Calu3 (cell line): ENCODE results near the gene CSRP1. TPM values are rescaled to one million over a fixed set of nuclear protein-coding genes. Genes with fewer than 3 reads are reported as not detected.

Source experiments
- BruUV-seq: library from RNA; stranded (reverse); fragments of 400-500 nt; replicated peaks from 2 replicates; lab custom pipeline; 2021; lab: Mats Ljungman, UMichigan
- CTCF ChIA-PET: fragments of 300-600 bp; sonication (Branson Sonifier 250); formaldehyde crosslinking; loops from one replicate; lab custom pipeline; 2022; ENCODE audit warnings: antibody characterized with exemption; lab: Charles Lee
- DNase-seq: peaks from one replicate; pipeline ENCODE4 v3.0.0; 2022
- H3K27ac Mint-ChIP-seq: one replicate; pipeline ENCODE4 v1.8.0; 2022; ENCODE audit warnings: mixed read lengths; ENCODE audit not compliant: unreplicated experiment
- H3K27me3 Mint-ChIP-seq: one replicate; pipeline ENCODE4 v1.8.0; 2022; ENCODE audit warnings: mixed read lengths; ENCODE audit not compliant: unreplicated experiment
- H3K36me3 Mint-ChIP-seq: one replicate; pipeline ENCODE4 v1.8.0; 2022; ENCODE audit warnings: mild to moderate bottlenecking, moderate library complexity, mixed read lengths; ENCODE audit not compliant: insufficient read depth, unreplicated experiment
- H3K4me1 Mint-ChIP-seq: one replicate; pipeline ENCODE4 v1.8.0; 2022; ENCODE audit warnings: mild to moderate bottlenecking, low read depth, mixed read lengths; ENCODE audit not compliant: unreplicated experiment
- H3K4me3 Mint-ChIP-seq: one replicate; pipeline ENCODE4 v1.8.0; 2022; ENCODE audit warnings: mild to moderate bottlenecking, low read depth, moderate library complexity, mixed read lengths; ENCODE audit not compliant: unreplicated experiment
- H3K9me3 Mint-ChIP-seq: one replicate; pipeline ENCODE4 v1.8.0; 2022; ENCODE audit warnings: low read depth, mixed read lengths; ENCODE audit not compliant: unreplicated experiment
- intact Hi-C: fragments of 100-400 bp; cut with micrococcal nuclease; formaldehyde crosslinking; loops from one replicate; pipeline ENCODE4 v1.10.0; 2022; ENCODE audit not compliant: unreplicated experiment
- total RNA-seq: library from RNA; stranded (reverse); gene quantifications from 2 replicates; pipeline ENCODE4 v1.2.3, GENCODE V29; 2022
- TF ChIP-seq, protein P1 (sequence below): fragments of 200-600 bp; IDR thresholded peaks from one replicate; pipeline ENCODE4 v1.8.0; 2022; ENCODE audit warnings: antibody characterized with exemption; ENCODE audit not compliant: unreplicated experiment

Gene CSRP1
- total RNA-seq, 1 experiment from 2014 or later = 69.9 TPM

DNA sequence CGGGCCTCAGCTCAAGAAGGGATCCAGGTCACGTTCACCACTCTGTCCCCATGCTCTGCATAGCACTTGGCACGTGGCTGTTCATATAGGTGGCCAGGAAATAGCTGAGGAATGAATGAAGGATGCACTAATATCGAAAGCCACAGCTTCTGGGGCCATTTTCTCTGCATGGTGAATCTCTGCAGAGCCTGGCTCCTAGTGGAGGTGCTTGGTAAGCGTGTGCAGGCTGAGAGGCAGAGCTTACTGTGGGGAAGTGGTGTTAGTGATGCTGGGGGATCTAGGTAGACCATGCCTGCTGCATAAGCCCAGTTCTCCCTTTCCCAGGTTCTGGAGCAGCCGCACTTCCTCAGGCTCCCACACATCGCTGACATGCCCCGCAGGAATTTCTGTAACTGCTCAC lies 8.3 kb downstream of the CSRP1 start:
- intact Hi-C loops = no loop called here
- no peak overlapping the region for H3K4me3 Mint-ChIP-seq
- CTCF ChIA-PET = interaction anchor here (0.9 kb wide), 1 partner anchor 17 kb away, joined by 3 read pairs; no protein-coding TSS in a partner anchor
- no peak for DNase-seq
- no peak overlapping the region for H3K27ac Mint-ChIP-seq
- H3K9me3 Mint-ChIP-seq = no peaks in the 10 kb centered on the region
- no TSS peak for BruUV-seq
- peaks cover 20% of the 10 kb centered on the region for H3K4me1 Mint-ChIP-seq
- peaks cover 21% of the 10 kb centered on the region for H3K36me3 Mint-ChIP-seq
- TF ChIP-seq, protein P1, sequence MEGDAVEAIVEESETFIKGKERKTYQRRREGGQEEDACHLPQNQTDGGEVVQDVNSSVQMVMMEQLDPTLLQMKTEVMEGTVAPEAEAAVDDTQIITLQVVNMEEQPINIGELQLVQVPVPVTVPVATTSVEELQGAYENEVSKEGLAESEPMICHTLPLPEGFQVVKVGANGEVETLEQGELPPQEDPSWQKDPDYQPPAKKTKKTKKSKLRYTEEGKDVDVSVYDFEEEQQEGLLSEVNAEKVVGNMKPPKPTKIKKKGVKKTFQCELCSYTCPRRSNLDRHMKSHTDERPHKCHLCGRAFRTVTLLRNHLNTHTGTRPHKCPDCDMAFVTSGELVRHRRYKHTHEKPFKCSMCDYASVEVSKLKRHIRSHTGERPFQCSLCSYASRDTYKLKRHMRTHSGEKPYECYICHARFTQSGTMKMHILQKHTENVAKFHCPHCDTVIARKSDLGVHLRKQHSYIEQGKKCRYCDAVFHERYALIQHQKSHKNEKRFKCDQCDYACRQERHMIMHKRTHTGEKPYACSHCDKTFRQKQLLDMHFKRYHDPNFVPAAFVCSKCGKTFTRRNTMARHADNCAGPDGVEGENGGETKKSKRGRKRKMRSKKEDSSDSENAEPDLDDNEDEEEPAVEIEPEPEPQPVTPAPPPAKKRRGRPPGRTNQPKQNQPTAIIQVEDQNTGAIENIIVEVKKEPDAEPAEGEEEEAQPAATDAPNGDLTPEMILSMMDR = no peak
- H3K27me3 Mint-ChIP-seq = no peaks in the 10 kb centered on the region

DNA sequence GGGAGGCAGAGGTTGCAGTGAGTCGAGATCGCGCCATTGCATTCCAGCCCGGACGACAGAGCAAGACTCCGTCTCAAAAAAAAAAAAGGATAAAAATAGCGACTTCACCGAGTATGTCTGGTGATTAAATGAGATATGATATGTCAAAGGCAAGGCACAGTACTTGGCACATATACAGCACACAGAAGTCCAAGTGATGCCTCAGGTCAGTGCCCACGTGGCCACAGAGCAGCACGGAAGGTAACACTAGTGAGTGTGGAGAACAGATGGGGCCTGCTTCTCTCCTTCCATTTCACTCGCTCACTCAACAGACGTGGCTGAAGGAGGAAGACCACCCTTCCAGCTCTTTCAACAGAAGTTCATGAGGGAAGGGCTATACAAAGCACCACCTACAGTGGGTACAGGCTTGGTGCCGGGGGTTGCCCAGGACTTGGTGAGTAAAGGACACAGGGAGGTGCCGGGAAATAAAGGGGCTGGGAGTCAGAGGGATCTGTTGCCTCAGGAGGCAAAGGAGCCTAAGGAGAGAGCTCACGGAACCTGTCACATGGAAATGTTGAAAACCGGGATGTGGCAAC lies 8.9 kb downstream of the CSRP1 start:
- Mint-ChIP-seq H3K9me3 (no peaks in the 10 kb centered on the region), H3K27ac (no peak overlapping the region), H3K36me3 (peaks cover 15% of the 10 kb centered on the region), H3K27me3 (no peaks in the 10 kb centered on the region), H3K4me1 (peaks cover 14% of the 10 kb centered on the region), H3K4me3 (no peak overlapping the region)
- intact Hi-C loops = no loop called here
- no TSS peak for BruUV-seq
- CTCF ChIA-PET = interaction anchor here (0.9 kb wide), 1 partner anchor 16 kb away, joined by 3 read pairs; no protein-coding TSS in a partner anchor
- no peak for DNase-seq
- TF ChIP-seq, protein P1 = no peak

DNA sequence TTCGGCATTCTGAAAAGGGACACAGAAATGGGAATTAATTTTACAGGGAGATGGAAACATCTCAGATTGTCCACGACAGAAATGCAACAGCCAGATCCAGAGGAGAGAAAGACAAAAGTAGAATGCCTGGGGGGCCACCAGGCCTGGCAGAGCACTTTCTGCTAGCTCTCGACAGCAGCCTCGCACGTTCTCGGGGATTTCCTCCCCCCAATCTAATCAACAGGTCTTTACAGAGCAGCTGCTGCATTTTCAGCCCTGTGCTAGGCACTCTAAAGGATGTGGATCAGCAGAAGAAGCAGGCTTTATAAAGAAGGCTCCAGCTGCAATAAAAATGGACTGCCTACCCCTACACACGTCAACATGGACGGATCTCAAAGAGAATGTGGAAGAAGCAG lies 10.6 kb downstream of the CSRP1 start:
- no peaks in the 10 kb centered on the region for H3K4me1 Mint-ChIP-seq
- BruUV-seq = no TSS peak

DNA sequence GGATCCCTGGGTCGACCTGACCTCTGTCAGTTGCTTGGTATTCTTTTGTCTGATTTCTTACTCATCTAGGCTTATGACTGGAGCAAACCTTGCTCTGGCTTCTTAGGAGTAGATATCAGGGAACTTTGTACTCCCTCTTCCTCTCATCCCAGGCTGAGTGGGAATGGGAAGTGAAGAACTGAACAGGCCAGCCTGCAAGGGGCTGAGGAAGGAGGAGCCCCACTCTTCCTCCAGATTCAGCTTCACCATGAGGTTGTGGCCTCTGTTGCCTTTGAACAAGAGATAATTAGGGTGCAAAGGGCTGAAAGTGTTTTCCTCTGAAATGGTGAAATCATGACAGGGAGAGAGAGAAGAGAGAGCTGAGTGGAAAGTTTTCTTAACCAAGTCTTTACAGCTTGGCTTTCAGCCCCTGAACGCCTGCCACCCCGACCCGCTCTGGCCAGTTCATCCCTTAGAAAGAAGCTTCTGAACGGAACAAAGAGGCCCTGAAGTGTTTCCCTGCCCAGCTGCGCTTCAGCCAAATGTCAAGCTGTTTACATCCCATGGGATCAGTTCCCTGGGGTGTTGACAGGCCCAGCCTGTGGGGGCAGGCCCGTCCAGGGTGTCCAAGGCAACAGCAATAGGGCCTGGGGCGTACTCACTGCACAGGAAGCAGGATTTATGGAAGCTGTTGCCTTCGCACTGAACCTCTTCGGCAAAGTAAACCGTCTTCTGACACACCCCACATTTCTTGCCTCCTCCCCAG lies 11.2 kb downstream of the CSRP1 start:
- TF ChIP-seq, protein P1 = no peak
- no peak for DNase-seq
- no peaks in the 10 kb centered on the region for H3K27me3 Mint-ChIP-seq
- H3K4me3 Mint-ChIP-seq = no peak overlapping the region
- intact Hi-C loops = no loop called here
- no peak overlapping the region for H3K27ac Mint-ChIP-seq
- H3K36me3 Mint-ChIP-seq = peaks cover 10% of the 10 kb centered on the region
- no peaks in the 10 kb centered on the region for H3K9me3 Mint-ChIP-seq
- no TSS peak for BruUV-seq
- CTCF ChIA-PET = interaction anchor here (0.6 to 0.9 kb wide), 4 partner anchors 14 to 128 kb away, joined by 3 to 4 read pairs (median 3); no protein-coding TSS in a partner anchor
- no peaks in the 10 kb centered on the region for H3K4me1 Mint-ChIP-seq

More for the DNA sequence above, 10.6 kb downstream of the CSRP1 start:
- Mint-ChIP-seq H3K4me3 (no peak overlapping the region), H3K27ac (no peak overlapping the region), H3K9me3 (no peaks in the 10 kb centered on the region), H3K27me3 (no peaks in the 10 kb centered on the region), H3K36me3 (peaks cover 10% of the 10 kb centered on the region)
- CTCF ChIA-PET = interaction anchor here (0.6 to 0.9 kb wide), 3 partner anchors 15 to 128 kb away, joined by 3 to 4 read pairs (median 3); no protein-coding TSS in a partner anchor
- intact Hi-C loops = no loop called here
- TF ChIP-seq, protein P1 = no peak
- DNase-seq = no peak
